ENCODE data around the gene PARD3B. TPM values are rescaled to one million over a fixed set of nuclear protein-coding genes. Genes with fewer than 3 reads are reported as not detected.

The PARD3B gene
- total and polyA plus RNA-seq, 2 of the 8 experiments (the other 6 are each of a cell fraction or from before 2014, with no cell fraction given) = 1.2 to 5.7 TPM

DNA sequence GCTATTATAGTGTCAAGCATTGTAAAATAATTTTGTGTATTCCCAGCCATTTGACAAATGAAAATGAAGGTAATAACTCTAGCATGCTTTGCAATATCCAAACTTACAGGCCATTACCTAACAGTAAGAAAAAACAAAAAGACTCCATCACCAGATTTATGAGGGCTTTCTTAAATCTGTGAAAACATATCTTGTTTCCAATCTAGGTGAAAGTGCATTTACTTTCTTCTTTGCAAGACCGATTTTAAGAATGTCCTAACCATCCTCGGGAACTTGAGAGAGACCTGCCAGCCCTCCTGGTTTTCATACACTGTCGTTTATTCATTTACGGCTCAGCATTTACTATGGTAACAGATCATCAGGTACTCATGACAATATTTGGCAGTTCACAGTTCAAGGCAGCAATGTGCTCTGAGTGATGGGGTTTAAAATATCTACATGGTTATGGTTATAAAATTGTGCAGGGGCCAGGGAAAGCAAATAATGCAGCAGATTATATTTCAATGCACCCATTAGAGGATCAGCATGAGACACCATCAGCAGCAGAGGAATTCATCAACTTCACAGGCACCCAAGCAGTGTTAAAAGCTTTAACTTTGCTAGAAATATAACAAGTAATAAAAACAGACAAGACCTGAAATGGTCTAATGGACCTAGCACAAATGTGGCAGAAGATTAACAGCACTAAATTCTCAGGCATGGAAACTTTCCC, 34.4 kb upstream of the PARD3B start:
- Histone ChIP-seq H3K79me2 (ENCODE audit: control insufficient read depth in 1 of 2, insufficient read depth in 2 of 2, low read length in 2 of 2) (no peaks in the 10 kb centered on the region), H3K79me1 (ENCODE audit: low read depth, low read length) (no peaks in the 10 kb centered on the region), H4K5ac (ENCODE audit: insufficient read length, low read depth, low read length) (no peak overlapping the region), H3K18ac (ENCODE audit: extremely low read depth, low read length) (no peak overlapping the region), H3K9ac (replicated peaks in 1 of 4; ENCODE audit: extremely low read depth in 1 of 4, low read depth in 3 of 4, low read length in 3 of 4) (no peak overlapping the region), H3K27me3 (replicated peaks in 1 of 4; ENCODE audit: control insufficient read depth in 3 of 4, extremely low read depth in 1 of 4, insufficient read depth in 3 of 4, low read length in 3 of 4) (no peaks in the 10 kb centered on the region), H3K9me3 (ENCODE audit: insufficient read depth in 2 of 2, low read depth in 1 of 2, low read length in 1 of 2) (no peaks in the 10 kb centered on the region), H3K4me2 (ENCODE audit: insufficient read depth in 1 of 2, low read depth in 2 of 2, low read length in 2 of 2) (no peak overlapping the region), H2AFZ (ENCODE audit: low read length) (no peak overlapping the region), H3K23me2 (ENCODE audit: low read depth, low read length) (no peaks in the 10 kb centered on the region; the same call in 1 of the 2 replicates), H3K27ac (ENCODE audit: low read depth, low read length) (no peak overlapping the region), H2BK15ac (ENCODE audit: low read length) (no peak overlapping the region), H2BK120ac (replicated peaks; ENCODE audit: low read depth, low read length) (no peak overlapping the region), H3K14ac (ENCODE audit: insufficient read length) (no peak overlapping the region), H4K8ac (ENCODE audit: extremely low read depth, insufficient read depth, low read length) (no peak overlapping the region), H3K4me1 (replicated peaks in 1 of 4; ENCODE audit: control insufficient read depth in 3 of 4, insufficient read depth in 4 of 4, low read length in 3 of 4) (no peaks in the 10 kb centered on the region), H3K4ac (replicated peaks; ENCODE audit: insufficient read length, low read depth, low read length) (no peak overlapping the region), H2BK20ac (ENCODE audit: low read length) (no peak overlapping the region), H4K20me1 (replicated peaks in 1 of 2; ENCODE audit: control insufficient read depth in 1 of 2, insufficient read depth in 2 of 2, low read length in 2 of 2) (no peaks in the 10 kb centered on the region), H2BK12ac (ENCODE audit: low read depth, low read length) (no peak overlapping the region), H2AK5ac (ENCODE audit: low read depth, low read length) (no peak overlapping the region), H3K36me3 (ENCODE audit: control insufficient read depth in 2 of 4, insufficient read depth in 4 of 4, low read length in 3 of 4) (no peaks in the 10 kb centered on the region), H3K23ac (ENCODE audit: insufficient read length) (no peak overlapping the region), H3K4me3 (ENCODE audit: extremely low read depth in 1 of 4, insufficient read depth in 2 of 4, low read depth in 3 of 4, low read length in 4 of 4) (no peak overlapping the region), H2BK5ac (ENCODE audit: low read depth, low read length) (no peak overlapping the region), H3K56ac (replicated peaks; ENCODE audit: insufficient read length, low read depth, low read length) (no peak overlapping the region), H4K91ac (replicated peaks; ENCODE audit: insufficient read length, low read length) (no peak overlapping the region)
- CTCF ChIA-PET (ENCODE audit: partially characterized antibody) = no interaction called here
- 87% methylated on average over 4 of the region's 4 CpGs; no CpG with 5 or more reads in 1 of the 2 experiments for WGBS, 2 experiments (ENCODE audit: extremely low coverage in 1 of 2, insufficient coverage in 1 of 2, insufficient read length in 1 of 2, insufficient replicate concordance in 2 of 2, low coverage in 1 of 2, low lambda C conversion rate in 2 of 2, missing lambda C conversion rate in 1 of 2)
- TF ChIP-seq TBP (IDR thresholded peaks at IDR 0.05; ENCODE audit: low read depth, low read length) (no peak), EZH2 (IDR thresholded peaks at IDR 0.05; ENCODE audit: low read depth, low read length, severe bottlenecking) (no peak), RXRA (IDR thresholded peaks at IDR 0.05; ENCODE audit: insufficient read depth, low read depth, low read length) (no peak), EP300 (IDR thresholded peaks at IDR 0.05; ENCODE audit: borderline replicate concordance in 1 of 2, low read depth in 2 of 2, low read length in 2 of 2) (no peak), GABPA (IDR thresholded peaks at IDR 0.05; ENCODE audit: borderline replicate concordance, insufficient read depth, low read length) (no peak), SP2 (IDR thresholded peaks at IDR 0.05; ENCODE audit: low read length) (no peak), HDAC6 (IDR thresholded peaks at IDR 0.05; ENCODE audit: low read depth, low read length) (no peak), RBBP5 (IDR thresholded peaks at IDR 0.05; ENCODE audit: borderline replicate concordance, low read depth, low read length) (no peak), YY1 (IDR thresholded peaks at IDR 0.05; ENCODE audit: low read depth, low read length) (no peak), POU5F1 (IDR thresholded peaks at IDR 0.05; ENCODE audit: low read depth, low read length) (no peak), KDM1A (IDR thresholded peaks at IDR 0.05; ENCODE audit: borderline replicate concordance, low read length) (no peak), ASH2L (IDR thresholded peaks at IDR 0.05; ENCODE audit: low read length) (no peak), CBX5 (IDR thresholded peaks at IDR 0.05; ENCODE audit: low read depth, low read length) (no peak)
- FAIRE-seq (no peak), DNase-seq (ENCODE audit: low read depth in 1 of 2, low spot score in 2 of 2) (no peak)
- POLR2A ChIA-PET (ENCODE audit: partially characterized antibody) = no interaction called here

Data from H1 (cell line).